T-helper 17 cell (primary cell): Measurements from ENCODE around the gene MDM4. TPM values are rescaled to one million over a fixed set of nuclear protein-coding genes. Genes with fewer than 3 reads are reported as not detected.

Experiments used
- ATAC-seq: fragments of 150-1000 bp; cut with Tn5 transposase; 2 replicates; pipeline ENCODE4 v1.10.0; 2021; ENCODE audit warnings: mild to moderate bottlenecking, moderate library complexity
- DNase-seq, 3 donors: peaks; one replicate each; pipeline versions ENCODE4 v3.0.0 to v3.0.0-alpha.2; 2020 to 2021
- H3K9me3 ChIP-seq: one replicate; pipeline ENCODE4 v1.7.0; 2013; ENCODE audit warnings: low read length, mild to moderate bottlenecking; ENCODE audit not compliant: control insufficient read depth, poor library complexity, severe bottlenecking
- H3K27ac Mint-ChIP-seq: one replicate; pipeline ENCODE4 v1.8.0; 2022; ENCODE audit warnings: mild to moderate bottlenecking, moderate library complexity, mixed read lengths
- H3K27me3 Mint-ChIP-seq: one replicate; pipeline ENCODE4 v1.8.0; 2022; ENCODE audit warnings: mixed read lengths
- H3K36me3 Mint-ChIP-seq: one replicate; pipeline ENCODE4 v1.8.0; 2022; ENCODE audit warnings: low read depth, mixed read lengths
- H3K4me1 Mint-ChIP-seq: one replicate; pipeline ENCODE4 v1.8.0; 2022; ENCODE audit warnings: mild to moderate bottlenecking, mixed read lengths
- H3K4me3 Mint-ChIP-seq: one replicate; pipeline ENCODE4 v1.8.0; 2022; ENCODE audit warnings: mild to moderate bottlenecking, moderate library complexity, mixed read lengths
- total RNA-seq, 4 donors: library from RNA in 2 of 4; stranded (reverse) in 2 of 4; gene quantifications; one replicate each; pipeline ENCODE4 v1.2.3 and lab custom pipeline; 2022 to 2026

Gene MDM4
- total RNA-seq, 2 donors from 2014 or later: 205 to 225 TPM

- H3K36me3 Mint-ChIP-seq: no peaks in the 10 kb centered on the region
- H3K4me1 Mint-ChIP-seq: peaks cover 26% of the 10 kb centered on the region
- no peak overlapping the region for H3K4me3 Mint-ChIP-seq
- no peak for ATAC-seq
- DNase-seq: no peak
- no peaks in the 10 kb centered on the region for H3K27me3 Mint-ChIP-seq
- no peak overlapping the region for H3K27ac Mint-ChIP-seq
- no peaks in the 10 kb centered on the region for H3K9me3 ChIP-seq
These were observed 58.0 kb downstream of the MDM4 start for GRCh38 chr1:204574016-204574864.

DNA sequence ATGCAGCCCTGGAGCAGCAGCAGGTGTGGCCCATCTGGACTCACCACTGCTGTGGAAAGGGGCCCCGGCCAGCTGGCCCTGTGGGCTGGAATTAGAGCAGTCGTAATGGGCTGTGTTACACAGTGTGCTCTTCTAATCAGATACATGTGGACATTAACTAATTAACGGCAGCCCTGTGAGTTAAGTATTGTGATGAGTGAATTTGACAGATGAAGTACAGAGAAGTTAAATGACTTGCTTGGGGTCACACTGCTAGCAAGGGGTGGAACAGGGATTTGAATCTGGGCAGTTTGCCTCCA lies 58.6 kb downstream of the MDM4 start:
- peaks cover 32% of the 10 kb centered on the region for H3K4me1 Mint-ChIP-seq
- ATAC-seq: no peak
- H3K36me3 Mint-ChIP-seq: no peaks in the 10 kb centered on the region
- no peaks in the 10 kb centered on the region for H3K27me3 Mint-ChIP-seq
- no peaks in the 10 kb centered on the region for H3K9me3 ChIP-seq
- H3K4me3 Mint-ChIP-seq: no peak overlapping the region
- peak overlapping the region; percentile 62 for H3K27ac Mint-ChIP-seq
- no peak for DNase-seq

GRCh38 chr1:204575221-204576190 lies 59.3 kb downstream of the MDM4 start:
- Mint-ChIP-seq H3K4me1 (peaks cover 39% of the 10 kb centered on the region), H3K27me3 (no peaks in the 10 kb centered on the region), H3K36me3 (no peaks in the 10 kb centered on the region), H3K4me3 (peak overlapping the region; percentile 66), H3K27ac (peak overlapping the region; percentile 62)
- ATAC-seq (no peak), DNase-seq (no peak)
- no peaks in the 10 kb centered on the region for H3K9me3 ChIP-seq

DNA sequence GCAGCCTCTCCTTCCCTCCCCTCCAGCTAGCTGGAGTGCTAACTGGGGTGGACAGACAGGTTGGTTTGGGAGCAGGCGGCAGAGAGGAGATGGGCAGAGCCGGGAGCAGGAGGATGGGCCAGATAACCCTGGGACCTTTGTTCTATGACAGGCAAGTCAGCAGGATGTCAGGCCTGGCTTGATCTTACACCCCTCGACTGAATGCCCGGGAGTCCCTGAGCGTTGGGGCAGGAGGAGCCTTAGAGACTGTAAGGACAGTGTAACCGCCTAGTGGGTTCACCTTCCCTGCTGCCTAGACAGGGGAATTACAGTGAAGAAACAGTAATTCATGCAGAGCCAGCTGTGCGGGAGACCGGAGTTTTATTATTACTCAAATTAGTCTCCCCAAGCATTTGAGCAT lies 60.2 kb downstream of the MDM4 start:
- DNase-seq: no peak
- no peaks in the 10 kb centered on the region for H3K9me3 ChIP-seq
- peaks cover 39% of the 10 kb centered on the region for H3K4me1 Mint-ChIP-seq
- H3K27ac Mint-ChIP-seq: peak overlapping the region; percentile 62
- H3K36me3 Mint-ChIP-seq: no peaks in the 10 kb centered on the region
- no peaks in the 10 kb centered on the region for H3K27me3 Mint-ChIP-seq
- no peak for ATAC-seq
- no peak overlapping the region for H3K4me3 Mint-ChIP-seq

DNA sequence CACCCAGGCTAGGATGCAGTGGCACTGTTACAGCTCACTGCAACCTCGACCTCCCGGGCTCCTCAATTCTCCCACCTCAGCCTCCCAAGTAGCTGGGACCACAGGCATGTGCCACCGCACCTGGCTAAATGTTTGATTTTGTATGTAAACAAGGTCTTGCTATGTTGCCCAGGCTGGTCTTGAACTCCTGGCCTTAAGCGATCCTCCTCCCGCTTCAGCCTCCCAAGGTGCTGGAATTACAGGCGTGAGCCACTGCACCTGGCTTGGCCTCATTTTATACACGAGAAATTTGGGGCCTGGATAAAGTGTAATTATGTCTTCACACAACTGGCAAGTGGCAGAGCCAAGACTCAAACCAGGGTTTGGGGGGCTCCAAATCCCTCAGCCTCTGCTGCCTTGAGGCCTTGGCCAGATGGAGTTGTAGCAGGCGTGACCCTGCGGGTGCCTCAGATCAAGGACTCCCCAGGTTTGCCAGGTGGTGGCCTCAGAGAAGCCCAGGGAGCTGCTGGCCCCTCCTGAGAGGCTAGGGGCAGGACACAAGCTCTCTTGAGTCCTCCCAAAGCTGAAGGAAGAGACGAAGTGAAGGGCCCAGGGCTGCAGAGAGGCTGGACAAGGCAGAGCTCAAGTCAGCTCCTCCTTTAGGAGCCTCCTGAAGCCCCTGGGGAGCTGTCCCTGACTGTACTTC lies 61.7 kb downstream of the MDM4 start:
- H3K4me1 Mint-ChIP-seq: peaks cover 38% of the 10 kb centered on the region
- no peaks in the 10 kb centered on the region for H3K9me3 ChIP-seq
- DNase-seq: no peak
- peak overlapping the region; percentile 95 for H3K27ac Mint-ChIP-seq
- ATAC-seq: no peak
- H3K36me3 Mint-ChIP-seq: no peaks in the 10 kb centered on the region
- H3K27me3 Mint-ChIP-seq: no peaks in the 10 kb centered on the region
- no peak overlapping the region for H3K4me3 Mint-ChIP-seq

DNA sequence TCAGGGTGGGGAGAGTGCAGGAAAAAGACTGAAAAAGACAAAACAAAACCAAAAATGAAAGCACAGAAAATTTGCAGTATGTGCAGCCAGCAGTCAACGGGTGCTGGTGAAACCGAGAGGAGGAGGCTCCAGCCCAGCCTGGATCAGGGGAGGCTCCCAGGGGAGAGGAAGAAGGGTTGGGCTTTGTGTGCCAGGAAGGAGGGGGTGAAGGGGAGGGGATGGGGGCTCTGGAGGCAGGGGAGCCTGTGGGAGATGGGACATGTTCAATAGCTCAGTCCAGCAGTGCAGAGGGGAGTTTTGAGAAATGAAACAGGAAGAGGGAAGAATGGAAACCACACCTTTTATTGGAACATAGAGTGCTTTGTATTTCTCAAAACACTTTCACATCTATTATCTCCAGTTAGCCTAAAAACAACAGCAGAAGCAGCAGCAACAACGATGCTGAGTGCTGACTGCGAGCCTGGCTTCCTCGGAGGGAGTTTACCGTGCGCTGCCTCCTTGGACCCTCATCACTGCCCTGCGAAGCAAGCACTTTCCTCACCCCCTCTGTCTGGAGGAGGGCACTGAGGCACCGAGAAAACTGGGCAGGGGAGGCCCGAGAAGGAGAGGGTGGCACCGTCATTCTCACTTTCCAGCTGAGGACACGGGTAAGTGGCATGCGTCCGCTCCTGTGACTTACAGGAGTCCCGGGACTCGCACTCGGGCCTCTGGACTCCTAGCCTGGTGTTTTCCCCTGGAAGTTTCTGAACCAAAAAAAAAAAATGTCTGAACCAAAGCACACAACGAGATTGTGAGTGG lies 62.9 kb downstream of the MDM4 start:
- Mint-ChIP-seq H3K27ac (peak overlapping the region; percentile 95), H3K36me3 (no peaks in the 10 kb centered on the region), H3K4me3 (peak overlapping the region; percentile 96), H3K27me3 (no peaks in the 10 kb centered on the region), H3K4me1 (peaks cover 38% of the 10 kb centered on the region)
- no peaks in the 10 kb centered on the region for H3K9me3 ChIP-seq
- peak; percentile 60 for ATAC-seq
- DNase-seq: no peak

- H3K4me1 Mint-ChIP-seq: peaks cover 38% of the 10 kb centered on the region
- no peaks in the 10 kb centered on the region for H3K27me3 Mint-ChIP-seq
- peak; percentile 14 for ATAC-seq
These were observed 63.5 kb downstream of the MDM4 start for GRCh38 chr1:204579681-204580080.

DNA sequence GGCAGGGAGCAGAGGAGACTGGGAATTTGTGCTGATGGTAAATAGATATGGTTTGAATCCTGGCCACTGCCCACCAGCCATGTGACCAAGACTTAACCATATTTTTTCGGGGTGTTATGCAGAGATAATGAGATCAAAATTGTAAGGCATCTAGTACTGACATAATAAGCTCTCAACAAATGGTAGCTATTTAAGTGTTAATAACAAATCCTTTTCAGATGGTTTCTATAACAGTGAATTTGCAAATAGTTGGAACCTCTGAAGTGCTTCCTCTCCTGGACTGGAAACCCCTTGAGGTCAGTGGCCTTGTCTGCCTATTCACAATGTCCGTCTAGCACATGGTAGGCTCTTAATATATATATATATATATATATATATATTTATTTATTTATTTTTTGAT lies 64.7 kb downstream of the MDM4 start:
- Mint-ChIP-seq H3K27me3 (no peaks in the 10 kb centered on the region), H3K4me1 (peaks cover 41% of the 10 kb centered on the region), H3K36me3 (no peaks in the 10 kb centered on the region), H3K4me3 (peak overlapping the region; percentile 31), H3K27ac (peak overlapping the region; percentile 95)
- H3K9me3 ChIP-seq: no peaks in the 10 kb centered on the region
- no peak for DNase-seq
- ATAC-seq: no peak

More at GRCh38 chr1:204579681-204580080, 63.5 kb downstream of the MDM4 start:
- H3K9me3 ChIP-seq: no peaks in the 10 kb centered on the region
- H3K4me3 Mint-ChIP-seq: peak overlapping the region; percentile 96
- DNase-seq: no peak
- H3K36me3 Mint-ChIP-seq: no peaks in the 10 kb centered on the region
- peak overlapping the region; percentile 95 for H3K27ac Mint-ChIP-seq

- DNase-seq (no peak), ATAC-seq (no peak)
- no peaks in the 10 kb centered on the region for H3K9me3 ChIP-seq
- Mint-ChIP-seq H3K27me3 (no peaks in the 10 kb centered on the region), H3K4me1 (peaks cover 33% of the 10 kb centered on the region), H3K27ac (no peak overlapping the region), H3K4me3 (no peak overlapping the region), H3K36me3 (no peaks in the 10 kb centered on the region)
These were observed 65.6 kb downstream of the MDM4 start for GRCh38 chr1:204581759-204582158.

DNA sequence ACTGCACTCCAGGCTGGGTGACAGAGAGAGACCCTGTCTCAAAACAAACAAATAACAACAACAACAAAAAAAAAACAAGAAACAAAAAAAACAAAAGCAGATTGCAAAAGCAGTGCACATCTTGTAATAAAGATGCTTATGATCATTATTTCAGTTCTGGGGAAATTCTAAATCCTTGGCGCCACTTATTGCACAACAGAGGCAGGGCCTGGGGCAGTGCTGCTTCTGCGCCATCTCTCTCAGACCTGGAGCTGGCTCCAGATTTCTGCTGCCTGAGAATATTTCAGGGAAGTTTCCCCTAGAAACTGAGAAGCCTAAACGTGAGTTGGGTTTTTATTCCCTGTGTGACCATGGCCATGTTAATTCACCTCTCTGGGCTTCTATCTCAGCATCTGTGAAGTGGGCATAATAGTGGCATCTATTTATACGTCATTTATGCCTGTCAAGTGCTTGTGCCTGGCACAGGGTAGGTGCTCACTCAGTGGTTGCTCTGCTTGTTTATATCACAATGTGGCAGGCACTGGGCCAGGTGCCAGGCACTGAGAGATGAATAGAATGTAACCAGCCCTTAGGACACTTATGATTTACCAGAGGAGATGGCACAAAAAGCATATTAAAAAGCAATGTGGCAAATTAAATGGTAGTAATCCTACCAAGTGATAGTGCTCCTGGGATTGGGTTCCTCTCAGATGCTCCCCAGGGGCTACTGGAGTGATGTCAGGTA lies 67.9 kb downstream of the MDM4 start:
- DNase-seq (no peak), ATAC-seq (no peak)
- peaks cover 23% of the 10 kb centered on the region for H3K4me1 Mint-ChIP-seq
- peak overlapping the region; percentile 54 for H3K27ac Mint-ChIP-seq
- H3K36me3 Mint-ChIP-seq: peaks cover 4% of the 10 kb centered on the region
- H3K27me3 Mint-ChIP-seq: no peaks in the 10 kb centered on the region
- H3K9me3 ChIP-seq: no peaks in the 10 kb centered on the region
- H3K4me3 Mint-ChIP-seq: no peak overlapping the region

DNA sequence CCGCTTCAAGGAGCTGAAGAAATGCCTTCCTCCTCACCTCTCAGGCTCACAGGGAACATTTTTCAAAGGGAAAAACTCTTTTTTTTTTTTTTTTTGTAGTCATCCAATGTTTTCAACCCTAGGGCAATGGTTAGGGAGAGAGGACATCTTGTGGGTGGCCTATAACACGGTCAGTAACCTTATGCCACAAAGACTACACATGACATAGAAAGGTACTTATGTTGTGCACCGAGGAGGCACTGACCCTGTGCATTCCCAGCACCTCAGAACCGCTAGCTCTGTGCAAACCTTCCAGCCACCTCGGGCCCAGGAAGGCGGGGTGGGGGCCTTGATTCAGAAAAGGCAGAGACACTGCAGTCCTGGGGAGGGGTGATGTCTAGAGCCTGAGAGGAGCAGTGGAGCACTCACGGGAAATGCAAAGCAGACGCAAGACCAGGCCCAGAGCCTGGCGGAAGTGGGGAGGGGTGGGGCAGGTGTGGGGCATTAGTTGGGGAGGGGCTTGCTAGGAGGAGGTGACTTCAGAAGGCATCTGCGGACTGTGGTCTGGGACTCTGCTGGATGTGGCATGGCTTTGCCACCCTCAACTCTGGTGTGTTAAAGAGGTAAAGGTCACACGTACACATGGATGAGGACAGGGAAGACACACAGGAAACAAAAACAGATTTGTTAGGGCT lies 68.6 kb downstream of the MDM4 start:
- DNase-seq (no peak), ATAC-seq (peak; percentile 67)
- Mint-ChIP-seq H3K36me3 (peaks cover 4% of the 10 kb centered on the region), H3K4me3 (peak overlapping the region; percentile 31), H3K27ac (peak overlapping the region; percentile 27), H3K4me1 (peaks cover 16% of the 10 kb centered on the region), H3K27me3 (no peaks in the 10 kb centered on the region)
- H3K9me3 ChIP-seq: no peaks in the 10 kb centered on the region
